C4-2B (cell line): Measurements from ENCODE around the gene FHIP1B.

Experiments used
- H3K27ac ChIP-seq: fragments of 450-650 bp; 2 replicates; pipeline ENCODE4 v1.5.1; 2017
- CTCF ChIP-seq: fragments of 450-650 bp; conservative IDR thresholded peaks from 2 replicates; pipeline ENCODE4 v1.5.1; 2017; ENCODE audit warnings: mild to moderate bottlenecking
- ZFX ChIP-seq: fragments of 450-650 bp; IDR thresholded peaks from 2 replicates; pipeline ENCODE4 v1.6.1; 2017

FHIP1B gene

GRCh38 chr11:6225896-6226295, 8.5 kb downstream of the FHIP1B start:
- TF ChIP-seq CTCF (no peak), ZFX (no peak)
- no peak overlapping the region for H3K27ac ChIP-seq

- TF ChIP-seq ZFX = no peak
- no peak for TF ChIP-seq CTCF
Observed at GRCh38 chr11:6225024-6225423, 9.4 kb downstream of the FHIP1B start.

GRCh38 chr11:6224421-6224820, 10.0 kb downstream of the FHIP1B start:
- TF ChIP-seq ZFX = no peak
- TF ChIP-seq CTCF = no peak
- H3K27ac ChIP-seq = no peak overlapping the region

More at GRCh38 chr11:6225024-6225423, 9.4 kb downstream of the FHIP1B start:
- H3K27ac ChIP-seq = no peak overlapping the region

GRCh38 chr11:6223854-6224253, 10.6 kb downstream of the FHIP1B start:
- H3K27ac ChIP-seq = no peak overlapping the region
- TF ChIP-seq ZFX (no peak), CTCF (no peak)

DNA sequence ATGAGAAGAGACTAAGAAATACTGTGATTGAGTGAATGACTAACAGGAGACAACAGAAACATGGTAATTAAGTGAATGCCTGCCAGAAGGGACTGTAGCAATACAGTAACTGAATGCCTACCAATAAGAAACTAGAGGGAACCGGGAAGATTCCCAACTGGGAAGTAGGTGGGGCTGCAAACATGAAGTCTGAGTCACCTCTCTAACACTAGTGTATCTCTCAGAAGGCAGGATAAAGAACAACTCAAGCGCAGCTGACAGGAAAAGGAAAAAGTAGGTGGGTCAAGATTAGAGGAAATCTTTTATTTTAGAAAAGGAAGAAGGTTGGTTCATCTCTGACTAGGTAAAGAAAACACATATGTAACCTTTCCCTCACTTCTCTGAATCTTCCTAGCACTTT, 15.1 kb downstream of the FHIP1B start:
- no peak for TF ChIP-seq CTCF
- TF ChIP-seq ZFX = no peak
- no peak overlapping the region for H3K27ac ChIP-seq

DNA sequence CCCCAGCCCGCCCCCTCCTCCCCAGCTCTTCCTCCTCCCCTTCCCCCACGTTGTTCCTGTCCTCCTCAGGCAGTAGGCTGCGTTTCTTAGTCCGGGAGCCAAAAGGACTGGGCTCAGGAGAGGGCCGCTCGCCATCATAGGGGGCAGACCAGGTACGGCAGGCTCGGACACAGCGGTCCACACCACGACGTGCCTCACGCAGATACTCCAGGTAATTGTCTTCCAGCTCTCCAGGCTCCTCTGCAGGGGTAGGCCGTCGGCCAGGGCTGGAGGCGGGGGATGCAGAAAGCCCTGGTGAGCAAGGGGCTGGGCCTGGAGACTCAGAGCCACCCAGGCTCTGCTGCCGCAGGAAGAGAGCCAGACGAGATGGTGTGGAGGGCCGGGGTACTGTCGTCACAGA, 16.7 kb downstream of the FHIP1B start:
- TF ChIP-seq ZFX (no peak), CTCF (no peak)
- H3K27ac ChIP-seq = no peak overlapping the region

GRCh38 chr11:6216501-6216900, 17.9 kb downstream of the FHIP1B start:
- TF ChIP-seq CTCF (no peak), ZFX (no peak)

More at GRCh38 chr11:6216501-6216900, 17.9 kb downstream of the FHIP1B start:
- H3K27ac ChIP-seq = no peak overlapping the region
